IPS-18a (cell line): ENCODE results near the gene LRRC32.

Experiments
- H3K27ac ChIP-seq: one replicate; pipeline ENCODE4 v1.5.1; 2013; ENCODE audit warnings: low read length
- H3K27me3 ChIP-seq: one replicate; pipeline ENCODE4 v1.6.1; 2013; ENCODE audit warnings: mild to moderate bottlenecking, low read length; ENCODE audit not compliant: control insufficient read depth, insufficient read depth
- H3K36me3 ChIP-seq: one replicate; pipeline ENCODE4 v1.6.1; 2013; ENCODE audit warnings: low read depth, low read length; ENCODE audit not compliant: control insufficient read depth
- H3K4me1 ChIP-seq: one replicate; pipeline ENCODE4 v1.6.1; 2013; ENCODE audit warnings: low read depth, low read length; ENCODE audit not compliant: control insufficient read depth
- H3K4me3 ChIP-seq: one replicate; pipeline ENCODE4 v1.5.1; 2013; ENCODE audit warnings: low read length
- H3K9ac ChIP-seq: one replicate; pipeline ENCODE4 v1.6.1; 2013; ENCODE audit warnings: mild to moderate bottlenecking, low read length, moderate library complexity
- H3K9me3 ChIP-seq: one replicate; pipeline ENCODE4 v1.6.1; 2013; ENCODE audit warnings: low read depth, low read length; ENCODE audit not compliant: control insufficient read depth

Gene LRRC32

GRCh38 chr11:76637491-76638269, 32.9 kb downstream of the LRRC32 start:
- H3K9ac ChIP-seq = no peak overlapping the region

GRCh38 chr11:76636826-76637460, 33.6 kb downstream of the LRRC32 start:
- Histone ChIP-seq H3K9ac (no peak overlapping the region), H3K27ac (no peak overlapping the region), H3K27me3 (no peaks in the 10 kb centered on the region), H3K4me3 (no peak overlapping the region), H3K9me3 (no peaks in the 10 kb centered on the region), H3K36me3 (no peaks in the 10 kb centered on the region), H3K4me1 (no peaks in the 10 kb centered on the region)

More at GRCh38 chr11:76637491-76638269, 32.9 kb downstream of the LRRC32 start:
- no peak overlapping the region for H3K27ac ChIP-seq
- H3K27me3 ChIP-seq = no peaks in the 10 kb centered on the region
- no peaks in the 10 kb centered on the region for H3K4me1 ChIP-seq
- no peaks in the 10 kb centered on the region for H3K36me3 ChIP-seq
- H3K4me3 ChIP-seq = no peak overlapping the region
- no peaks in the 10 kb centered on the region for H3K9me3 ChIP-seq

DNA sequence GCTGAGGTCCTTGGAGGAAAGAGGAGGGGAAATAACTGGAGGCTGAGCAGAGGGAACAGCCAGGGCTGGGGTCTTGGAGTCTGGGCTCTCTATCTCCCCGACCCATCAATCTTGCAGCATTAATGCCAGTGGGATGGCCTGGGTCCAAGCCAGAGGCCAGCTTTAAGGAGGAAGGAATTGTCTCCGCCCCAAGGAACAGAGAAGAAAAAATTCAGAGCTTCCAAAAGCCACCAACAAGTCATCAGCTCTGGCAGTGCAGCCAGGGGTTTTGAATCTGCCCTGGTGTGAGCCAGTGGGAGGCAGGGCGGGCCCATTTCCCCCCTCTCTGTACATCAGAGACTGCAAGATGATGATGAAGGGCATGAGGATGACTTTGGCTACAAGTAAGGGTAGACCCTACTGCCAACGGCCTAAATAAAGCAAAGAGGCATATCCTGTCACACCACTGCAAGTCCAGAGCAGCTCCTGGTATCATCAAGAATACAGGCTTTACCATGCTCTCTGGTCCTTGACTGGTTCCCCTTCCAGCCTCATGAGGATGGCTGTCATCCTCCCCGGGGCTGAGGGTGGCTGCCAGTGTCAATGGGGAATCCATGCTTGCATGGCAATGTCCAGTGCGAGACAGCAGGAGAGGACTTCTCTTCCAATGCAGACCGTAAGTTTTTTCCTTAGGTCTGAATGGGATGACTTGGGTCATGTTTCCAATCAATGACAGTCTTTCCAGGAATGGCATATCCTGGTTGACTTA, 34.4 kb downstream of the LRRC32 start:
- no peaks in the 10 kb centered on the region for H3K36me3 ChIP-seq
- no peak overlapping the region for H3K9ac ChIP-seq
- no peak overlapping the region for H3K4me3 ChIP-seq
- H3K9me3 ChIP-seq = no peaks in the 10 kb centered on the region
- no peaks in the 10 kb centered on the region for H3K4me1 ChIP-seq
- H3K27me3 ChIP-seq = no peaks in the 10 kb centered on the region
- no peak overlapping the region for H3K27ac ChIP-seq

- Histone ChIP-seq H3K27ac (no peak overlapping the region), H3K9ac (no peak overlapping the region), H3K4me3 (no peak overlapping the region), H3K27me3 (no peaks in the 10 kb centered on the region), H3K36me3 (no peaks in the 10 kb centered on the region), H3K9me3 (no peaks in the 10 kb centered on the region), H3K4me1 (no peaks in the 10 kb centered on the region)
Observed at GRCh38 chr11:76634886-76635285, 35.7 kb downstream of the LRRC32 start.

DNA sequence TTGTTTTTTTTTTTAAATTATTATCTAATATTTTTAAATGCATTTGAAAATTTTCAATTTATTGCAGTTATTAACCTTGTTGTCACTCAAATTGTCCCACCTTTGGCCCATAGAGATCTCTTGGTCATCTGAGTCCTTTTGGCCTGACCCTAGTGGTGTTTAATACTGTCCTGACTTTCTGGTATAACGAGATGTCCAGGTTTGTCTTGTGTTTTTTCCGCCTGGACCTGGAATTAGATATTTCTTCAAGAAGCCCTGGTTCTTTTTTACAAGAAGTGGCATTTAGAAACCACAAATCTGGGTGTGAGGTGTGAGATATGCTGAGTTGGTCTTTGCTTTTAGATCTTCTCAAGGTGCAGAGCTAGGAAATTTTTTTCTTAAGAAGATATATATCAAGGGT, 38.1 kb downstream of the LRRC32 start:
- H3K4me1 ChIP-seq = no peaks in the 10 kb centered on the region
- no peaks in the 10 kb centered on the region for H3K36me3 ChIP-seq
- no peak overlapping the region for H3K27ac ChIP-seq
- no peak overlapping the region for H3K9ac ChIP-seq
- no peaks in the 10 kb centered on the region for H3K9me3 ChIP-seq
- no peaks in the 10 kb centered on the region for H3K27me3 ChIP-seq
- H3K4me3 ChIP-seq = no peak overlapping the region

- Histone ChIP-seq H3K27me3 (no peaks in the 10 kb centered on the region), H3K9ac (no peak overlapping the region), H3K36me3 (no peaks in the 10 kb centered on the region), H3K27ac (no peak overlapping the region), H3K9me3 (no peaks in the 10 kb centered on the region), H3K4me1 (no peaks in the 10 kb centered on the region), H3K4me3 (no peak overlapping the region)
Observed at GRCh38 chr11:76631566-76632308, 38.8 kb downstream of the LRRC32 start.

DNA sequence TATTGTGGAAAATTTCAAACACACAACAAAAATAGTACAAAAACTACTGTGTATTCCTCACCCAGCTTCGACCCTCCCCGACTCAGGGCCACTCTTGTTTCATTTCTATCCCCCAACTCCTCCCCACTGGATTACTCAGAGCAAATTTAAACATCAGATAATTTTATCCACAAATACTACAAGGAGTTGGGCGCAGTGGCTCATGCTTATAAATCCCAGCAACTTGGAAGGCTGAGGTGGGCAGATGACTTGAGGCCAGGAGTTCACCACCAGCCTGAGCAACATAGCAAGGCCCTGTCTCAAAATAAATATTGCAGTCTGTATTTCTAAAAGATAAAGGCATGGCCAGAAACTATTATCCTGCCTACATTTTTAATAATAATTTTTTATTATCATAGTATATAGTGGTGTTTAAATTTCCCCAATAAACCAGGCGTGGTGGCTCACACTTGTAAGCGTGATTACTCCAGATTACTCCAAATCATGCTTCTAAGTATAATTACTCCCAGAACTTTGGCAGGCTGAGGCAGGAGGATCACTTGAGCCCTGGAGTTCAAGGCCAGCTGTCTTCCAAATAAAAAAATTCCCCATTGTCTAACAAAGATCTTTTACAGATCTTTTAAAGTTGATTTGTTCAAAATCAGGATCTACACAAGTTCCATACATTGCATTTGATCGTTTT, 39.8 kb downstream of the LRRC32 start:
- Histone ChIP-seq H3K9ac (no peak overlapping the region), H3K27ac (no peak overlapping the region), H3K36me3 (no peaks in the 10 kb centered on the region), H3K9me3 (no peaks in the 10 kb centered on the region), H3K27me3 (no peaks in the 10 kb centered on the region), H3K4me1 (no peaks in the 10 kb centered on the region), H3K4me3 (no peak overlapping the region)

DNA sequence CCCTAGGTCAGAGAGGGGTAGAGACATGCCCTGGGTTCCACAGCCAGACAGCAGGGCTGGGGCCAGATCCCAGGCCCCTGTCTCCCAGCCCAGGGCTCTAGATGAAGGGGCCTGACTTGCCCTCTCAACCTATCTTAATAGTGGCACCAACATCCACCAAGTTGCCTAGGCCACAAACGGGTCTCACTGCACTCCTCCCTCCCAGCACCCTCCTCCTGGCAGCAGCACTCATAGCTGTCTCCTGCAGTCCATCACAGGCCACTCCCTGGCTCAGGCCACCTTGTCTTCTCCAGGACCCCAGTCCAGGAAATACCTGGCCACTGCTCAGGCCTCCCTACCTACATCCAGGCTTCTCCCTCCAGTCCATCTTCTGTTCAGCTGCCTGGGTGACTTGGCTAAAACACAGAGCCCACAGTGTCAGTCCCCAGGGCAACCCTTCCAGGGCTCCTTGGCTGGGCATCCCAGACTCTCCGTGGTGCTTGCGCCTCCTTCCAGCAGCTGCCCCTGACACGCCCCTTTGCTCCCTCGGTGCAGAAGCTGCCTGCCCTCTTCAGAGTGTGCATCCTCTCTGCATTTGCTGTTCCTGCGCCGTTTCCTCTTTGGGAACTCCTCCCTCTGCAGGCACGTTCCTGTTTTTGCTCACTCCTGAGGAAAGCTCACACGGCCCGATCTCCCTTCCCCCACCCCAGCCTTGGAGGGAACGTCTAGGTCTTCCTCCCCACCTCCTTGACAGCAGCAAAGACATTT, 40.5 kb downstream of the LRRC32 start:
- H3K9ac ChIP-seq = no peak overlapping the region
- H3K36me3 ChIP-seq = no peaks in the 10 kb centered on the region
- no peak overlapping the region for H3K27ac ChIP-seq
- no peaks in the 10 kb centered on the region for H3K27me3 ChIP-seq
- H3K4me3 ChIP-seq = no peak overlapping the region
- H3K4me1 ChIP-seq = no peaks in the 10 kb centered on the region
- no peaks in the 10 kb centered on the region for H3K9me3 ChIP-seq

GRCh38 chr11:76629116-76629852, 41.3 kb downstream of the LRRC32 start:
- Histone ChIP-seq H3K9ac (no peak overlapping the region), H3K27ac (no peak overlapping the region), H3K9me3 (no peaks in the 10 kb centered on the region), H3K4me3 (no peak overlapping the region), H3K36me3 (no peaks in the 10 kb centered on the region), H3K4me1 (no peaks in the 10 kb centered on the region), H3K27me3 (no peaks in the 10 kb centered on the region)

- no peaks in the 10 kb centered on the region for H3K27me3 ChIP-seq
- no peak overlapping the region for H3K9ac ChIP-seq
- no peaks in the 10 kb centered on the region for H3K36me3 ChIP-seq
- no peaks in the 10 kb centered on the region for H3K4me1 ChIP-seq
- H3K27ac ChIP-seq = no peak overlapping the region
- no peaks in the 10 kb centered on the region for H3K9me3 ChIP-seq
- no peak overlapping the region for H3K4me3 ChIP-seq
Observed at GRCh38 chr11:76628408-76628947, 42.1 kb downstream of the LRRC32 start.
